Spinal cord (tissue), 10 donors: ENCODE data around the gene STK10. TPM values are rescaled to one million over a fixed set of nuclear protein-coding genes. Genes with fewer than 3 reads are reported as not detected.
"Not testable (repeated sequence)": the region's sequence is repeated elsewhere in the genome, so short reads cannot be mapped to it uniquely, and the experiment has no call there.

Source experiments
- DNase-seq, 6 donors: peaks; one replicate each; pipeline versions ENCODE4 v3.0.0 to v3.0.0-alpha.2; 2013 to 2015; ENCODE audit warnings: low spot score in 6 of 6, low read depth in 4 of 6
- H3K27ac ChIP-seq: one replicate; pipeline ENCODE4 v1.5.1; 2013; ENCODE audit warnings: low read depth, low read length, control low read depth
- H3K27me3 ChIP-seq: one replicate; pipeline ENCODE4 v1.6.1; 2013; ENCODE audit warnings: low read length; ENCODE audit not compliant: control insufficient read depth, insufficient read depth
- H3K36me3 ChIP-seq: one replicate; pipeline ENCODE4 v1.6.1; 2013; ENCODE audit warnings: low read length; ENCODE audit not compliant: control insufficient read depth, insufficient read depth
- H3K4me1 ChIP-seq: one replicate; pipeline ENCODE4 v1.6.1; 2013; ENCODE audit warnings: low read length; ENCODE audit not compliant: control insufficient read depth, insufficient read depth
- H3K4me3 ChIP-seq: one replicate; pipeline ENCODE4 v1.5.1; 2013; ENCODE audit warnings: low read depth, low read length, control low read depth
- H3K9me3 ChIP-seq: one replicate; pipeline ENCODE4 v1.6.1; 2013; ENCODE audit warnings: low read length; ENCODE audit not compliant: control insufficient read depth, insufficient read depth
- WGBS: methylation state at CpG from one replicate; pipeline ENCODE4 v1.1.5; 2013; ENCODE audit warnings: missing lambda C conversion rate; ENCODE audit not compliant: insufficient coverage; 5-methylcytosine and 5-hydroxymethylcytosine counted together
- polyA plus RNA-seq, 2 donors: library from polyadenylated mRNA; unstranded; fragments of 120-200 nt; gene quantifications; one replicate each; pipeline ENCODE4 v1.2.1, GENCODE V29; 2013; ENCODE audit not compliant: insufficient read length in 2 of 2
- total RNA-seq, 2 donors: library from RNA; depleted of rRNA in 1 of 2; stranded (reverse); fragments of 120-200 nt in 1 of 2; fragments of >200 nt in 1 of 2; gene quantifications; one replicate each; pipeline versions ENCODE4 v1.2.3 to v1.2.4, GENCODE V29; 2013 to 2014
- donor health status: healthy.

Gene STK10
- total and polyA plus RNA-seq, 4 donors, result 14.7 to 25.8 (median 16.5) TPM

GRCh38 chr5:172216345-172216744 is 28.3 kb upstream of the STK10 start:
- 100% methylated on average over 2 of the region's 3 CpGs for WGBS
- no peak overlapping the region for H3K27ac ChIP-seq
- H3K9me3 ChIP-seq, result no peaks in the 10 kb centered on the region
- no peak for DNase-seq
- no peaks in the 10 kb centered on the region for H3K27me3 ChIP-seq
- no peak overlapping the region for H3K4me3 ChIP-seq
- H3K36me3 ChIP-seq, result peaks cover 17% of the 10 kb centered on the region
- no peaks in the 10 kb centered on the region for H3K4me1 ChIP-seq

GRCh38 chr5:172213126-172213525 is 25.1 kb upstream of the STK10 start:
- no peaks in the 10 kb centered on the region for H3K9me3 ChIP-seq
- H3K27ac ChIP-seq, result no peak overlapping the region
- WGBS, result 100% methylated on average over 3 of the region's 4 CpGs
- DNase-seq, result no peak
- H3K27me3 ChIP-seq, result no peaks in the 10 kb centered on the region
- H3K4me3 ChIP-seq, result no peak overlapping the region
- peaks cover 14% of the 10 kb centered on the region for H3K36me3 ChIP-seq
- H3K4me1 ChIP-seq, result no peaks in the 10 kb centered on the region

DNA sequence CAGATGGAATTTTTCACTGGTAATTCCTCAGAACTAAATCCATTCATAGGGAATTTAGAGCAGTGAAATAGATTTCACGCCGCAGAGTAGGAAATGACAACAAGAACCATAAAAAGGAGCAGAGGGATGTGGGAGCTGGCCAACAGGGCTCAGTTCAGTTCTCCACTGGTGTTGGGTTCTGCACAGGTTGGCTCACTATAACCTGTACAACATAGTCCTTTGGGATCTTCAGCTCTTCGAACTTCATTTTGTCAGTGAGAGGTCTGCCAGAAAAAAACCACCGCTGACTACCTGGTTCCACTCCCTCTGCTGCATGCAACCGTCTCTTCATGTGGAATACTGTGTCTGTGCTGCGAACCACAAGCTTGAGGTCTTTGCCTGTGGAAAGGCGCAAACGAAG is 23.7 kb upstream of the STK10 start:
- Histone ChIP-seq H3K4me3 (no peak overlapping the region), H3K27ac (no peak overlapping the region), H3K36me3 (peaks cover 4% of the 10 kb centered on the region), H3K4me1 (no peaks in the 10 kb centered on the region), H3K27me3 (no peaks in the 10 kb centered on the region), H3K9me3 (no peaks in the 10 kb centered on the region)
- WGBS, result 93% methylated on average over 8 of the region's 8 CpGs
- no peak for DNase-seq

- Histone ChIP-seq H3K36me3 (peaks cover 2% of the 10 kb centered on the region), H3K9me3 (no peaks in the 10 kb centered on the region), H3K4me3 (no peak overlapping the region), H3K27me3 (no peaks in the 10 kb centered on the region), H3K4me1 (no peaks in the 10 kb centered on the region), H3K27ac (no peak overlapping the region)
- WGBS, result 100% methylated on average over 1 of the region's 2 CpGs
- DNase-seq, result no peak
These were observed 21.7 kb upstream of the STK10 start for GRCh38 chr5:172209714-172210113.

DNA sequence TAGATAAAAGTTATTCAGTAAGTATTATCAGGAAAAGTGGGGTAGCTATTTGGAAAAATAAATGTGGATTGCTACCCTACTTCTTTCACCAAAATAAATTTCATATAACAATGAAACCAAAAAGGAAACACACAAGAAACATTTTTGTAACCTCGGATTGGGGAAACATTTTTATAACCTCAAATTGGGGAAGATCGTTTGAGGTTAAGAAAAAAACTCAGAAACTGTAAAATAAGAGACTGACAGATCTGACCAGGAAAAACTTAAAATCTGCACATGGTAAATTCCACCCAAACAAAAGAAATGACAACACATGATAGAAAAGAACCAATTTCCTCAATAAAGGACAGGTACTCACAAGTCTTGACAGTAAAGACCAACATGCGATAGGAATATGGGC is 19.5 kb upstream of the STK10 start:
- H3K4me3 ChIP-seq, result no peak overlapping the region
- no peaks in the 10 kb centered on the region for H3K27me3 ChIP-seq
- no peaks in the 10 kb centered on the region for H3K4me1 ChIP-seq
- WGBS, result no CpG with 5 or more reads among the region's 3 CpGs
- H3K36me3 ChIP-seq, result no peaks in the 10 kb centered on the region
- H3K9me3 ChIP-seq, result no peaks in the 10 kb centered on the region
- no peak for DNase-seq
- no peak overlapping the region for H3K27ac ChIP-seq

GRCh38 chr5:172205984-172206383 is 18.0 kb upstream of the STK10 start:
- H3K9me3 ChIP-seq, DNase-seq, H3K4me3 ChIP-seq, H3K27ac ChIP-seq, H3K27me3 ChIP-seq, H3K36me3 ChIP-seq, H3K4me1 ChIP-seq: not testable (repeated sequence)
- WGBS, result 94% methylated on average over 6 of the region's 11 CpGs

GRCh38 chr5:172200476-172200875 is 12.5 kb upstream of the STK10 start:
- no peaks in the 10 kb centered on the region for H3K27me3 ChIP-seq
- H3K4me3 ChIP-seq, result no peak overlapping the region
- WGBS, result 88% methylated on average over 3 of the region's 6 CpGs
- no peaks in the 10 kb centered on the region for H3K36me3 ChIP-seq
- H3K4me1 ChIP-seq, result no peaks in the 10 kb centered on the region
- no peak overlapping the region for H3K27ac ChIP-seq
- no peak for DNase-seq
- H3K9me3 ChIP-seq, result no peaks in the 10 kb centered on the region

DNA sequence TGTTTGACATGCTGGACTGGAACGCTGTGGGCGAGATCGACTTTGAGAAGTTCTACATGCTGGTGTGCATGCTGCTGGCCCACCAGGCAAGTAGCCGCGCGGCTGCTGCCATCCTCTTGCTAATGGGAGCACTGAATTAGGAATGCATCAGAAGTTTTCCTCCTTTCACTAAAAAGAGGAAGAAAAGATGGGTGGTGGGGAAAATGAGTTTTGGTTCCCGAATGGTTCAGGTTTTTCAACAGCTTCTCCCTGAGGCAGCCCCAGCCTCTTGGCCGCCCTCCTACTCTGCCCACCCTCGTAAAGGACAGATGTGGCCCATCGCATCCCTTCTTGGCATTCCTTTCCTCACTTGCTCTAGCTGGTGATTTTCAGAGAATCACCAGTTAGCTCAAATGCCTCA is 11.4 kb upstream of the STK10 start:
- no peaks in the 10 kb centered on the region for H3K9me3 ChIP-seq
- H3K27me3 ChIP-seq, result no peaks in the 10 kb centered on the region
- no peak overlapping the region for H3K27ac ChIP-seq
- 91% methylated on average over 9 of the region's 10 CpGs for WGBS
- H3K4me3 ChIP-seq, result no peak overlapping the region
- no peaks in the 10 kb centered on the region for H3K36me3 ChIP-seq
- H3K4me1 ChIP-seq, result no peaks in the 10 kb centered on the region
- DNase-seq, result no peak

DNA sequence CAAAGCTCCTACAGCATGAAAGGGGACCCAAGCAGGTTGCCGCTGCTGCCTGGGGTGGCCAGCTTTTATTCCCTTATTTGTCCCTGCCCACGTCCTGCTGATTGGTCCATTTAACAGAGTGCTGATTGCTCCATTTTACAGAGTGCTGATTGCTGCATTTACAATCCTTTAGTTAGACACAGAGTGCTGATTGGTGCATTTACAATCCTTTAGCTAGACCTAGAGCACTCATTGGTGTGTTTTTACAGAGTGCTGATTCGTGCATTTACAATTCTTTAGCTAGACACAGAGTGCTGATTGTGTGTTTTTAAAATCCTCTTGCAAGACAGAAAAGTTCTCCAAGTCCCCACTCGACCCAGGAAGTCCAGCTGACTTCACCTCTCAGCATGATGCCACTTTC is 9.8 kb upstream of the STK10 start:
- DNase-seq, H3K36me3 ChIP-seq, H3K9me3 ChIP-seq, H3K4me3 ChIP-seq, H3K27me3 ChIP-seq, H3K27ac ChIP-seq, H3K4me1 ChIP-seq: not testable (repeated sequence)
- WGBS, result 57% methylated on average over 2 of the region's 4 CpGs

GRCh38 chr5:172194985-172195774 is 7.2 kb upstream of the STK10 start:
- no peak overlapping the region for H3K27ac ChIP-seq
- H3K27me3 ChIP-seq, result no peaks in the 10 kb centered on the region
- H3K36me3 ChIP-seq, result no peaks in the 10 kb centered on the region
- H3K4me1 ChIP-seq, result no peaks in the 10 kb centered on the region
- no peak for DNase-seq
- no peaks in the 10 kb centered on the region for H3K9me3 ChIP-seq
- WGBS, result 44% methylated on average over 2 of the region's 6 CpGs
- H3K4me3 ChIP-seq, result no peak overlapping the region
